Hematopoietic multipotent progenitor cell treated with erythropoietin and hydrocortisone succinate and interleukin-3 and kit ligand, for 6 days (in vitro differentiated cells): ENCODE results near the gene MEX3A.

ENCODE experiments used
- DNase-seq: peaks from one replicate; pipeline ENCODE4 v3.0.0-alpha.2; 2015

The MEX3A gene

GRCh38 chr1:156101880-156102279 lies 19.6 kb upstream of the MEX3A start:
- DNase-seq = no peak

- DNase-seq = peak; percentile 72
Observed at GRCh38 chr1:156100205-156100995, 18.1 kb upstream of the MEX3A start.

- no peak for DNase-seq
Observed at GRCh38 chr1:156099282-156099681, 17.0 kb upstream of the MEX3A start.

- no peak for DNase-seq
Observed at GRCh38 chr1:156098784-156099183, 16.5 kb upstream of the MEX3A start.

- DNase-seq = no peak
Observed at GRCh38 chr1:156097499-156098178, 15.4 kb upstream of the MEX3A start.

- peak; percentile 92 for DNase-seq
Observed at GRCh38 chr1:156096640-156097391, 14.6 kb upstream of the MEX3A start.

GRCh38 chr1:156095906-156096508 lies 13.7 kb upstream of the MEX3A start:
- no peak for DNase-seq

- no peak for DNase-seq
Observed at GRCh38 chr1:156091610-156092009, 9.3 kb upstream of the MEX3A start.

- DNase-seq = peak; percentile 96
Observed at GRCh38 chr1:156090840-156091188, 8.5 kb upstream of the MEX3A start.

GRCh38 chr1:156090138-156090839 lies 8.0 kb upstream of the MEX3A start:
- DNase-seq = no peak

GRCh38 chr1:156089704-156090103 lies 7.4 kb upstream of the MEX3A start:
- DNase-seq = no peak

GRCh38 chr1:156086256-156086662 lies 4.0 kb upstream of the MEX3A start:
- DNase-seq = no peak

GRCh38 chr1:156083800-156084790 lies 1.8 kb upstream of the MEX3A start:
- DNase-seq = no peak

- DNase-seq = no peak
Observed at GRCh38 chr1:156081917-156082308, 352 bp downstream of the MEX3A start.

- no peak for DNase-seq
Observed at GRCh38 chr1:156081180-156081916, 917 bp downstream of the MEX3A start.

- no peak for DNase-seq
Observed at GRCh38 chr1:156080863-156081179, 1.4 kb downstream of the MEX3A start.

GRCh38 chr1:156080241-156080862 lies 1.9 kb downstream of the MEX3A start:
- DNase-seq = no peak

- DNase-seq = no peak
Observed at GRCh38 chr1:156079762-156080161, 2.5 kb downstream of the MEX3A start.

GRCh38 chr1:156078728-156079127 lies 3.5 kb downstream of the MEX3A start:
- DNase-seq = no peak

- no peak for DNase-seq
Observed at GRCh38 chr1:156077430-156077760, 4.9 kb downstream of the MEX3A start.
